Mucosa of stomach (tissue), 1 donor: ENCODE results near the gene STK4.

Source experiments
- H3K27me3 ChIP-seq: one replicate; pipeline ENCODE4 v1.7.0; 2013; ENCODE audit warnings: mild to moderate bottlenecking, low read length; ENCODE audit not compliant: control insufficient read depth, insufficient read depth
- H3K36me3 ChIP-seq: one replicate; pipeline ENCODE4 v1.7.0; 2013; ENCODE audit warnings: low read length; ENCODE audit not compliant: control insufficient read depth, insufficient read depth
- H3K4me1 ChIP-seq: one replicate; pipeline ENCODE4 v1.7.0; 2013; ENCODE audit warnings: mild to moderate bottlenecking, low read length; ENCODE audit not compliant: control insufficient read depth, insufficient read depth
- H3K4me3 ChIP-seq: one replicate; pipeline ENCODE4 v1.7.0; 2013; ENCODE audit warnings: low read length
- H3K9ac ChIP-seq: one replicate; pipeline ENCODE4 v1.7.0; 2013; ENCODE audit warnings: mild to moderate bottlenecking, low read length, moderate library complexity
- H3K9me3 ChIP-seq: one replicate; pipeline ENCODE4 v1.7.0; 2013; ENCODE audit warnings: mild to moderate bottlenecking, low read length, moderate library complexity; ENCODE audit not compliant: control insufficient read depth
- donor health status: Pancreatic carcinoma.

STK4 gene

GRCh38 chr20:44956410-44956809 is 9.9 kb upstream of the STK4 start:
- no peak overlapping the region for H3K9ac ChIP-seq
- H3K4me3 ChIP-seq = no peak overlapping the region
- H3K36me3 ChIP-seq = no peaks in the 10 kb centered on the region
- H3K4me1 ChIP-seq = no peaks in the 10 kb centered on the region
- H3K9me3 ChIP-seq = no peaks in the 10 kb centered on the region
- no peaks in the 10 kb centered on the region for H3K27me3 ChIP-seq

GRCh38 chr20:44958276-44958675 is 8.0 kb upstream of the STK4 start:
- Histone ChIP-seq H3K9ac (no peak overlapping the region), H3K9me3 (no peaks in the 10 kb centered on the region), H3K4me3 (no peak overlapping the region), H3K27me3 (no peaks in the 10 kb centered on the region), H3K36me3 (no peaks in the 10 kb centered on the region), H3K4me1 (no peaks in the 10 kb centered on the region)

- H3K27me3 ChIP-seq = no peaks in the 10 kb centered on the region
- no peaks in the 10 kb centered on the region for H3K4me1 ChIP-seq
- H3K4me3 ChIP-seq = peak overlapping the region; percentile 23
- no peaks in the 10 kb centered on the region for H3K36me3 ChIP-seq
- H3K9ac ChIP-seq = peak overlapping the region; percentile 56
- no peaks in the 10 kb centered on the region for H3K9me3 ChIP-seq
Measured at GRCh38 chr20:44959082-44959637, 7.2 kb upstream of the STK4 start.

- Histone ChIP-seq H3K9ac (peak overlapping the region; percentile 56), H3K4me3 (peak overlapping the region; percentile 23), H3K9me3 (no peaks in the 10 kb centered on the region), H3K4me1 (no peaks in the 10 kb centered on the region), H3K27me3 (no peaks in the 10 kb centered on the region), H3K36me3 (no peaks in the 10 kb centered on the region)
Measured at GRCh38 chr20:44959638-44960102, 6.6 kb upstream of the STK4 start.

- no peaks in the 10 kb centered on the region for H3K27me3 ChIP-seq
- no peaks in the 10 kb centered on the region for H3K9me3 ChIP-seq
- peak within 1 kb of the TSS; percentile 56 for H3K9ac ChIP-seq
- H3K4me1 ChIP-seq = no peaks in the 10 kb centered on the region
- peak within 1 kb of the TSS; percentile 23 for H3K4me3 ChIP-seq
- no peaks in the 10 kb centered on the region for H3K36me3 ChIP-seq
Measured at GRCh38 chr20:44960103-44960852, 6.0 kb upstream of the STK4 start, which contains the start of gene TOMM34. TSS of gene TOMM34 (minus strand) at chr20:44960397. CDS start at chr20:44960333, 64 bp downstream.

GRCh38 chr20:44961011-44961869 is 5.1 kb upstream of the STK4 start:
- H3K9ac ChIP-seq = no peak overlapping the region
- H3K4me3 ChIP-seq = no peak overlapping the region
- H3K9me3 ChIP-seq = no peaks in the 10 kb centered on the region
- H3K4me1 ChIP-seq = no peaks in the 10 kb centered on the region
- no peaks in the 10 kb centered on the region for H3K36me3 ChIP-seq
- no peaks in the 10 kb centered on the region for H3K27me3 ChIP-seq

GRCh38 chr20:44961870-44962267 is 4.4 kb upstream of the STK4 start:
- Histone ChIP-seq H3K4me3 (no peak overlapping the region), H3K9ac (no peak overlapping the region), H3K9me3 (no peaks in the 10 kb centered on the region), H3K27me3 (no peaks in the 10 kb centered on the region), H3K36me3 (no peaks in the 10 kb centered on the region), H3K4me1 (no peaks in the 10 kb centered on the region)

GRCh38 chr20:44962483-44962882 is 3.8 kb upstream of the STK4 start:
- H3K4me3 ChIP-seq = no peak overlapping the region
- H3K9me3 ChIP-seq = no peaks in the 10 kb centered on the region
- no peaks in the 10 kb centered on the region for H3K4me1 ChIP-seq
- no peaks in the 10 kb centered on the region for H3K27me3 ChIP-seq
- H3K36me3 ChIP-seq = no peaks in the 10 kb centered on the region
- no peak overlapping the region for H3K9ac ChIP-seq

- Histone ChIP-seq H3K9ac (no peak overlapping the region), H3K4me3 (no peak overlapping the region), H3K27me3 (no peaks in the 10 kb centered on the region), H3K4me1 (no peaks in the 10 kb centered on the region), H3K36me3 (no peaks in the 10 kb centered on the region), H3K9me3 (no peaks in the 10 kb centered on the region)
Measured at GRCh38 chr20:44963325-44964215, 2.7 kb upstream of the STK4 start.

GRCh38 chr20:44965651-44966029 is 672 bp upstream of the STK4 start:
- H3K4me1 ChIP-seq = no peaks in the 10 kb centered on the region
- H3K9ac ChIP-seq = peak overlapping the region; percentile 91
- no peaks in the 10 kb centered on the region for H3K27me3 ChIP-seq
- no peaks in the 10 kb centered on the region for H3K9me3 ChIP-seq
- H3K36me3 ChIP-seq = no peaks in the 10 kb centered on the region
- peak overlapping the region; percentile 94 for H3K4me3 ChIP-seq

GRCh38 chr20:44967207-44967807 is 995 bp downstream of the STK4 start:
- peak overlapping the region; percentile 91 for H3K9ac ChIP-seq
- peak overlapping the region; percentile 94 for H3K4me3 ChIP-seq
- no peaks in the 10 kb centered on the region for H3K9me3 ChIP-seq
- H3K27me3 ChIP-seq = no peaks in the 10 kb centered on the region
- H3K36me3 ChIP-seq = no peaks in the 10 kb centered on the region
- no peaks in the 10 kb centered on the region for H3K4me1 ChIP-seq
